HG02571 (cell line): ENCODE results near the gene PDE4D.
A peak's percentile ranks its signal among the peaks of the same experiment; 100 is the strongest.

Experiments used
- ATAC-seq: cut with Tn5 transposase; IDR thresholded peaks from one replicate; pipeline ENCODE4 v1.9.1; 2021; ENCODE audit warnings: mild to moderate bottlenecking, moderate library complexity; ENCODE audit not compliant: unreplicated experiment

The PDE4D gene

GRCh38 chr5:59104400-59105127, 789.0 kb downstream of the PDE4D start:
- ATAC-seq, result no peak

- ATAC-seq, result no peak
Observed at GRCh38 chr5:59103303-59103702, 790.2 kb downstream of the PDE4D start.

DNA sequence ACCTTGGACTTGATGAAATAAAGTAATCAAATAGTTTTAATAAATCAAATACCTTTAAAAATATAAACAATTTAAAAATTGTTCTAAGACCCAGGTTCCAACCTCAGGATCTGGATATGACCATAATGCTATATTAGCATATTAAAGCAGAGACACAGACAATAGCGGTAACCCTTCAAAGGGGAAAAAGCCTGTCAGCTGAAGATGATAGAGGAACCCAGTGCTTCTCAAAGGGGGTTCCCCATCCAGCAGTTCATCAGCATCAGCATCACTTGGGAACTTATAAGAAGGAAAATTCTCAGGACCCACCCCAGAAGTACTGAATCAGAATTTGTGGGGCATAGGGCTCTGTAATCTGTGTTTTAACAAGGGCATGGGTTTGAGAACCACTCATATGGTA, 791.1 kb downstream of the PDE4D start:
- ATAC-seq, result no peak

DNA sequence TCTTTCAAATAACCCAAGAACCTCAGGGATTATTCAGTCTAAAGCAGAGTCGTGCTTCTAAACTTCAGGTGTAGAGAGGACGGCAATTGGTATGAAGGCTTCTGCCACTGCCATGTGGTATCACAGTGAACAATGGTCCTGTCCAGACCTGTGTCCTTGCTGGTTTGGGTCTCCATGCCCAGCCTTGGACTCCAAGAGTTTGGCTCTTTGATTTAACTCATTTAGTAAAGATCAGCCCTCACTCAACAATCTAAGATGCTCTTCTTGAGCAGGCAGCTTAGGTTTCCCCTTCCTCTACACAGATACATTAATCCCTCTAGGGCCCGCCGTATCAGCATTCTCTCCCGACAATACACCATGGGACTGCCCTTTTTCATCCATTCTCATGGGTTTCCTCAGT, 792.7 kb downstream of the PDE4D start:
- no peak for ATAC-seq

GRCh38 chr5:59099995-59100345, 793.6 kb downstream of the PDE4D start:
- ATAC-seq, result no peak

DNA sequence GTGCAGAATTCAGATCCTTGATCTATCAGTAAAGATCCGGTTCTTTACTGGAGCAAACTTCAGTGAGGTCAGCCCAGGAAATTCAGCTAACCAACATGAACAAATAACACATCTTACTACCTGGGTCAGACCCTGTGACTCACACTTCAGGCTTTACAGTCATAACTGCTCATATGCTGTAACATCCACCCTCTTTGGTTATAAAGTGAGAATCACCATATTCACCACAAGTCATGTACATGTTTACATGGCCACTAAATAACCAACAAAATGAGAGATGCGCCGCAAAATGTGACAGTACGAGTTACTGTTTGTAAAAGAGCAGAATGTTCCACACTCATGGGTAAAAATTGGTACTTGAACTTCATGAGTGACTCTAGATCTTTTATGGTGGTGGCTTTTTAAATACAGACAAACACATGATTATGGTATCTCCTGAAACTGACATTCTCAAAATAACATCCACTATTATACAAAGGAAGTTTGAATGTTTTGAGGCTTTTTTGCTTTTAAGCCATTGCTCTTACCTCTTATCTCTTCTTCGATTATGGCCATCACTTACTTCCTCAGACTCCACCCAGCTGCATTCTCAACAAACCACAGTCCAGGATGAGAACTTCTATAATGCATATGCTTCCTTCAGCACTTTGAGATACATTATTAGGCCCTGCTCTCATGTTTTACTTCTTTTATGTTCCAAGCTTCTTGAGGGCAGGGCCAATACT, 794.1 kb downstream of the PDE4D start:
- peak; percentile 53 for ATAC-seq

DNA sequence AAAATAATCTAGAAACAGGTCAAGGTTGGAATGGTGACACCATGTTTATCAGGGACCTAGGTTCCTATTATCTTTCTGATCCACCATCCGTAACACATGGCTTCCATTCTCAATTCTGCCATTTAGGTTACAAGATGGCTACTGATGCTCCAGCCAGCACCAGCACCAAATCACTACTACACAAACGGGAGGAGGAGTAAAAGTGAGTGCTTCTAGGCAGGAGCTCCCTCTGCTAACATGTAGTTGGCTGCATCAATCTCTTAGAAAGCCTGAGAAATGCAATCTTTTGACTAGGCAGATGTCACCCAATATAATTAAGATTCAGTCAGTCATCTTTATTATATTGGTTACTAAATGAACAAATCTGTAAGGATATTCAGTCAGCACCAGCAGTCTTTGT, 794.8 kb downstream of the PDE4D start:
- no peak for ATAC-seq

GRCh38 chr5:59097712-59098111, 795.8 kb downstream of the PDE4D start:
- no peak for ATAC-seq

DNA sequence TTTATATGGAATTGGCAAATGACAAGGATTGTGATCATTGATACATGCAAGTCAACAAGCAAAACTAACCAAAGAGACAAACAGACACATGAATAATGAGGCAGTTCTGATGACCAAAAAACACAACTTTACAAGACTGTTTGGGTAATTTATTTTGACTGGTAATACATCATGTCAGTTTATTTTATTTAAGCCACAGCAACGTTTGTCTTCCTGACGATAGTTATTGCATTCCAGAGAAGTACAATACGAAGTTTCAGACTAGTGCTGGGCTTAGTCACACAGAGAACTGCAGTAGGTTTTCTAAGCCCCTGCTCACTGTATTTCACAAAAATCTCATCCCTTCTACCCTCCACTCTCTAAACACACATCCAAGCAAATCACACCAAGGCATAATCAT, 796.4 kb downstream of the PDE4D start:
- ATAC-seq, result no peak

GRCh38 chr5:59095480-59095879, 798.0 kb downstream of the PDE4D start:
- no peak for ATAC-seq

- ATAC-seq, result no peak
Observed at GRCh38 chr5:59094864-59095263, 798.7 kb downstream of the PDE4D start.

- ATAC-seq, result no peak
Observed at GRCh38 chr5:59093329-59093728, 800.2 kb downstream of the PDE4D start.

DNA sequence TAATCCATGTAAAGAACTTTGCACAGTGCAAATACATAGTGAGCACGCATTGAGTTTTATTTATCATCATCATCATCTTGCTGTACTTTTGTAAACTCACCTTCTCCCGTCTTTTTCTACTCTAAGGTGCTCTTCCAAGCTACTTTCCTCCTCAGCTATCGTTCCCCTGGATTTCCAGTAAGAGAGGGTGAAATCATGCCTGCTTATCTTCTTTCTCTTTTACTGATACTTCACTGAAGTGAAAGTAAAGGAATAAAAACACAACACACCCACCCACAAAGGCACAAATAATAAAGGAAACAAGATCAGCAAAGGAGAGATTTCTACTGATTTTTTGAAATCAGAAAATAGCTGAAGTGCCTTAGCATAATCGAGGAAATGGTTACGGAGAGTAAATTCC, 800.8 kb downstream of the PDE4D start:
- ATAC-seq, result no peak

DNA sequence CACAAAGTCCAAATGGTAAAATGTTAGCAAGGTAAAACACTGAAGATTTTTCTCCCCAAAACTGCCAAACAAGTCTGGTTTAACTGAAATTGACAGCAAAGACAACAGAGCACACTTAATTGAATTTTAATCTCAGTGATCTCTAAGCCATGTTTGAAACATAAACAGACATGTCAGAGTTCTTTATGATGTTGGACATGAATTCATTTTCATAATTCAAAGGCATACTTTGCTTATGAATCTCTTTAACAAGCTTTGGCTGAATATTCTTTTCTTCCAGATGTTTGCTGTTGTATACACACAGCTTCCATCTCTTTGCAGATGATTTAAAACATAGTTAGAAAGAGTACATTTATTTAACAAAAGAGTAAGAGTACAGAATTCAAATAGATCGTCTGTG, 801.6 kb downstream of the PDE4D start:
- ATAC-seq, result no peak

DNA sequence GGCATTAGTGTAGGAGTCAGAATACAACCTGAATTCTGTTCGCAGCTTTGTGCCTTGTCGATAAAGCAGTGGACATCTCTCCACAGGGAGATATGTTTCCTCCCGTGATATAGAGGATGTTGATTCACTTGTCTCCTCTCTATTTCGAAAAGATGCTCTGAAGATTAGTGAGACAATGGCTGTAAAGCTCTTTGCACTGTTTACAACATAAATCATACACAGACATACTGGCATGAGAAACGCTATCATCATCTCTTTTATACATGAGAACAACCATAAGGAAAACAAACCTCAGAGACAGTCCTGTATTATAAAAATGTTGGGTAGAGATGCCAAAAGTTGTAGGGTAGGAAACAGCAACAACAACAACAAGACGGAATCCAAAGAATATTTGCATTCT, 803.2 kb downstream of the PDE4D start:
- ATAC-seq, result no peak

DNA sequence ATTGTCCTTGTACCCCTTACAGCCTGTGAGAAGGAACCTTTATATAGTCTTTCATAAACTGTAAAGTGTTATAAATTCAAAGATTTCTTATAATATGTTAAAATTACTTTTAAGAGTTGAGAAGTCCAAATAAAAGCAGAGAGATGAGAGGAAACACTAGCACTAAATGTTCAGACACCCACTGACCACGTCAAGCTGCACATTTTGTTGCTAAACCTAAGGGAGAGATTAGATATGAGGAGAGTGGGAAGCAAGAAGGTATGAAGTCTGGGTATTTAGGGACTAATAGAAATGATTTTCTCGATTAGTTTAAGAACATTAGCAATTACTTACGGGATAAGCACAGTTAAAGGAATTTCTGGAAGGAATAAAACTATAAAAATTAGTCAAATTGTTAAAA, 803.8 kb downstream of the PDE4D start:
- ATAC-seq, result no peak

DNA sequence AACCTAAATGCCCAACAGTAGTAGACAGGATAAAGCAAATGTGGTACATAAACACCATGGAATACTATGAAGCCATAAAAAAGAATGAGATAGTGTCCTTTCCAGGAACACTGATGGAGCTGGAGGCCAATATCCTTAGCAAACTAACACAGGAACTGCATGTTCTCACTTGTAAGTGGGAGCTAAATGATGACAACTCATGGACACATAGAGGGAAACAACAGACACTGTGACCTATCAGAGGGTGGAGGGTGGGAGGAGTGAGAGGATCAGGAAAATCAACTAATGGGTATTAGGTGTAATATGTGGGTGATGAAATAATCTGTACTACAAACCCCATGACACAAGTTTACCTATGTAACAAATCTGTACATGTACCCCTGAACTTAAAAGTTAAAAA, 805.0 kb downstream of the PDE4D start:
- no peak for ATAC-seq

GRCh38 chr5:59086024-59086423, 807.5 kb downstream of the PDE4D start:
- no peak for ATAC-seq

- ATAC-seq, result no peak
Observed at GRCh38 chr5:59081693-59082092, 811.8 kb downstream of the PDE4D start.

DNA sequence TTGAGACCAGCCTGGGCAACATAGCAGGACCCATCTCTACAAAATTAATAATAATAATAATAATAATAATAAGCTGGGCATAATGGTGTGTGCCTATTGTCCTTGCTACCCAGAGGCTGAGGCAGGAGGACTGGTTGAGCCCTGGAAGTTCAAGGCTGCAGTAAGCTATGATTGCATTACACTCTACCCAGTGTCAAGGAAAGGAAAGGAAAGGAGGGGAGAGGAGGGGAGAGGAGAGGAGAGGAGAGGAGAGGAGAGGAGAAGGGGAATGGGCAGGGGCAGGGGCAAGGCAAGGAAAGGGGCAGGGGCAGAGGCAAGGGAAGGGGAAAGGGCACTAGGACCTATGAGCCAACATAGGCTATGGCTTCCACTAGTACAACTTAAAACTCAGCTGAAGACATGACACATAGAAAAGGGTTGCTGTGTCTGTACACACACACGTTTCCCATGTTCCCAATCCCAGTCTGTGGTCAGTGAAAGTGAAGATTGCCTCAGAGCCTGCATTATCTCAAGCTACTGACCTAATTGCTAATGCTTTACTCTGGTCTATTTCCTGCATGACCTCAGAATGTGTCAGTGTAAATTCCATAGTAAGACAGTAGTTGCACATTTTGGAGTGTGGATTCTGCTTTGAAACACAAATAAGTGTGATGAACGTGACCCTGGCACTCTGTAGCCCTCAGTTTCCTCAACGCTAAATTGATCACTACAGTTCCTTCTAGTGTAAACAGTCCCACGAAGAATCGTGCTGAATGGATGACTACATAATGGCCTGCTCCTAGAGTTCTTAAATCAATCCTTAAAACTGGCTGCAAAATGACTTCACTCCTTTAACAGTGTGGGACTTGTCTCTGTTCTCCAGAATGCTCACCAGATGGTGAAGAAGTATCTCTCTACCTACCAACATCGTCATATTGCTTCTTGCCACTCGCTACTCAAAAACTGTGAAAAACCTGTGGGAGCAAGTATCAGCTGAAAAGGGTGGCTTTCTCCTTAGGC, 813.6 kb downstream of the PDE4D start:
- no peak for ATAC-seq

GRCh38 chr5:59071755-59072549, 821.6 kb downstream of the PDE4D start:
- ATAC-seq, result no peak
